Neuronal stem cell (in vitro differentiated cells): Measurements from ENCODE around the gene NUDT3.

Experiments used
- DNase-seq: peaks from one replicate; pipeline ENCODE4 v3.0.0-alpha.2; 2013; ENCODE audit warnings: low spot score
- H2AFZ ChIP-seq: one replicate; pipeline ENCODE4 v1.6.1; 2013; ENCODE audit warnings: mild to moderate bottlenecking, low read length, inconsistent platforms
- H2AK5ac ChIP-seq: 2 replicates; pipeline ENCODE4 v1.6.1; 2013; ENCODE audit warnings: low read depth, mild to moderate bottlenecking, inconsistent platforms, low read length, moderate library complexity, mixed read lengths
- H2BK120ac ChIP-seq: 2 replicates; pipeline ENCODE4 v1.6.1; 2013; ENCODE audit warnings: low read depth, mild to moderate bottlenecking, inconsistent platforms, low read length, moderate library complexity, mixed read lengths
- H2BK12ac ChIP-seq: one replicate; pipeline ENCODE4 v1.6.1; 2013; ENCODE audit warnings: low read length, inconsistent platforms
- H2BK15ac ChIP-seq: 2 replicates; pipeline ENCODE4 v1.6.1; 2013; ENCODE audit warnings: mild to moderate bottlenecking, low read length, inconsistent platforms, mixed read lengths
- H2BK5ac ChIP-seq: one replicate; pipeline ENCODE4 v1.6.1; 2013; ENCODE audit warnings: inconsistent platforms, mild to moderate bottlenecking, low read length, moderate library complexity
- H3K14ac ChIP-seq: one replicate; pipeline ENCODE4 v1.6.1; 2013; ENCODE audit warnings: low read length, inconsistent platforms
- H3K18ac ChIP-seq: 2 replicates; pipeline ENCODE4 v1.6.1; 2013; ENCODE audit warnings: low read length, inconsistent platforms
- H3K23ac ChIP-seq: 2 replicates; pipeline ENCODE4 v1.6.1; 2013; ENCODE audit warnings: low read depth, mild to moderate bottlenecking, mixed read lengths, low read length, inconsistent platforms; ENCODE audit not compliant: poor library complexity
- H3K27ac ChIP-seq: replicated peaks from 3 replicates; pipeline ENCODE4 v1.5.1; 2013; ENCODE audit warnings: low read length, inconsistent platforms
- H3K27me3 ChIP-seq, 3 experiments: 2 replicates each; pipeline ENCODE4 v1.6.1; 2013; ENCODE audit warnings: low read length in 3 of 3, mild to moderate bottlenecking in 2 of 3, inconsistent platforms in 1 of 3, low read depth in 1 of 3, mixed read lengths in 1 of 3, moderate library complexity in 1 of 3; ENCODE audit not compliant: control insufficient read depth in 3 of 3, insufficient read depth in 3 of 3
- H3K36me3 ChIP-seq, 2 donors: replicated peaks in 1 of 2; 2 replicates each; pipeline ENCODE4 v1.6.1; 2013; ENCODE audit warnings: low read length in 2 of 2; ENCODE audit not compliant: control insufficient read depth in 2 of 2, insufficient read depth in 2 of 2
- H3K4ac ChIP-seq: 2 replicates; pipeline ENCODE4 v1.6.1; 2013; ENCODE audit warnings: inconsistent platforms, mild to moderate bottlenecking, low read length, moderate library complexity
- H3K4me1 ChIP-seq, 2 donors: 1 replicate in 1 of 2; 2 replicates in 1 of 2; pipeline ENCODE4 v1.6.1; 2013; ENCODE audit warnings: low read length in 2 of 2, low read depth in 1 of 2; ENCODE audit not compliant: control insufficient read depth in 2 of 2, insufficient read depth in 1 of 2
- H3K4me2 ChIP-seq: one replicate; pipeline ENCODE4 v1.6.1; 2013; ENCODE audit warnings: mild to moderate bottlenecking, low read length, inconsistent platforms; ENCODE audit not compliant: insufficient read depth, poor library complexity, severe bottlenecking
- H3K4me3 ChIP-seq, 2 donors: 2 replicates each; pipeline ENCODE4 v1.5.1; 2013; ENCODE audit warnings: low read length in 2 of 2, mild to moderate bottlenecking in 2 of 2, inconsistent platforms in 1 of 2, moderate library complexity in 1 of 2
- H3K79me1 ChIP-seq: one replicate; pipeline ENCODE4 v1.6.1; 2013; ENCODE audit warnings: low read depth, mild to moderate bottlenecking, inconsistent platforms, low read length, moderate library complexity
- H3K9ac ChIP-seq: one replicate; pipeline ENCODE4 v1.6.1; 2013; ENCODE audit warnings: mild to moderate bottlenecking, low read depth, low read length, inconsistent platforms; ENCODE audit not compliant: poor library complexity
- H3K9me3 ChIP-seq, 2 donors: replicated peaks in 1 of 2; 2 replicates each; pipeline versions ENCODE3 to v1.6.1; 2013; ENCODE audit warnings: low read length in 2 of 2, mild to moderate bottlenecking in 2 of 2, inconsistent platforms in 1 of 2, low read depth in 1 of 2, mixed read lengths in 1 of 2, moderate library complexity in 1 of 2; ENCODE audit not compliant: control insufficient read depth in 2 of 2, insufficient read depth in 1 of 2
- H4K8ac ChIP-seq: one replicate; pipeline ENCODE4 v1.6.1; 2013; ENCODE audit warnings: low read depth, mild to moderate bottlenecking, inconsistent platforms, low read length, moderate library complexity
- H4K91ac ChIP-seq: one replicate; pipeline ENCODE4 v1.6.1; 2013; ENCODE audit warnings: low read length, low read depth, mild to moderate bottlenecking, inconsistent platforms; ENCODE audit not compliant: poor library complexity
- WGBS, 2 donors: extraction: QIAGEN DNeasy Blood & Tissue Kit; methylation state at CpG; one replicate each; pipeline ENCODE4 v1.1.7; 2013; ENCODE audit warnings: missing lambda C conversion rate in 2 of 2, mixed read lengths in 1 of 2; ENCODE audit not compliant: insufficient read length in 2 of 2, insufficient replicate concordance in 1 of 2; ENCODE audit errors: extremely low coverage in 2 of 2; 5-methylcytosine and 5-hydroxymethylcytosine counted together

NUDT3 gene

GRCh38 chr6:34237722-34238584 lies 154.5 kb downstream of the NUDT3 start:
- Histone ChIP-seq H2BK5ac (peak overlapping the region; percentile 66), H2AK5ac (peak overlapping the region; percentile 88), H3K9me3 (no peaks in the 10 kb centered on the region), H4K91ac (no peak overlapping the region), H3K14ac (peak overlapping the region; percentile 33), H4K8ac (no peak overlapping the region), H3K4ac (peak overlapping the region; percentile 84), H3K9ac (peak overlapping the region; percentile 94), H3K36me3 (peaks cover 23 to 43% of the 10 kb centered on the region in 2 donors), H2BK120ac (no peak overlapping the region), H2AFZ (peak overlapping the region; percentile 92), H3K18ac (peak overlapping the region; percentile 95), H3K79me1 (peaks cover 5% of the 10 kb centered on the region), H2BK15ac (no peak overlapping the region), H3K4me2 (peak overlapping the region; percentile 71), H3K4me3 (peak overlapping the region; percentile 85 to 91), H3K23ac (peak overlapping the region; percentile 6), H2BK12ac (peak overlapping the region; percentile 36), H3K4me1 (peaks cover 2 to 19% of the 10 kb centered on the region in 2 donors), H3K27me3 (no peaks in the 10 kb centered on the region), H3K27ac (peak overlapping the region; percentile 69)
- no peak for DNase-seq
- no CpG with 5 or more reads among the region's 64 CpGs for WGBS, 2 donors

DNA sequence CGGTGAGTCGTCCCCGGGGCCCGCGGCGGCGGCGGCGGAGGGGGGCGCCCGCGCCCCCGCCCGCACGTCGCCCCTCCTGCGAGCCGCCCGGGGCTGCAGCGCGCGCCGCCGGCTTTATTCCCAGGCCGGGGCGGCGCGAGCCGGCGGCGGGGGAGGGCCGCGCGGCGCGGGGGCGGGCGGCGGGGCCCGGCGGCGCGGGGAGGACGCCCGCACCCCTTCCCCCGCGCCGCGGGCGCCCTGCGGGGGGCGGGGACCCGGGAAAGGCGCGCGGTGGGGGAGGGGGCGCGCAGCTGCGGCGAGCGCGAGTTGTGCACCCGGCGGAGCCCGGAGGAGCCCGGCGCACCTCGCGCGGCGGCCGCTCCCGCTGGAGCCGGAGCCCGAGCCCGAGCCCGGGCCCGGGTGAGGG lies 155.2 kb downstream of the NUDT3 start:
- peak overlapping the region; percentile 88 for H2AK5ac ChIP-seq
- H3K36me3 ChIP-seq, result peaks cover 17 to 36% of the 10 kb centered on the region in 2 donors
- H2BK120ac ChIP-seq, result no peak overlapping the region
- H3K4me2 ChIP-seq, result no peak overlapping the region
- H3K23ac ChIP-seq, result peak overlapping the region; percentile 38
- DNase-seq, result no peak
- peak overlapping the region; percentile 33 for H3K14ac ChIP-seq
- H3K18ac ChIP-seq, result peak overlapping the region; percentile 97
- peak overlapping the region; percentile 69 for H3K27ac ChIP-seq
- H3K4me3 ChIP-seq, result peak overlapping the region; percentile 85 to 91
- H3K4ac ChIP-seq, result peak overlapping the region; percentile 84
- no peak overlapping the region for H2BK15ac ChIP-seq
- H4K8ac ChIP-seq, result no peak overlapping the region
- no peaks in the 10 kb centered on the region for H3K27me3 ChIP-seq
- H2BK5ac ChIP-seq, result peak overlapping the region; percentile 66
- no CpG with 5 or more reads among the region's 78 CpGs for WGBS, 2 donors
- H3K4me1 ChIP-seq, result peaks cover 2 to 19% of the 10 kb centered on the region in 2 donors
- peak overlapping the region; percentile 92 for H2AFZ ChIP-seq
- peaks cover 5% of the 10 kb centered on the region for H3K79me1 ChIP-seq
- H2BK12ac ChIP-seq, result no peak overlapping the region
- no peak overlapping the region for H4K91ac ChIP-seq
- peak overlapping the region; percentile 94 for H3K9ac ChIP-seq
- no peaks in the 10 kb centered on the region for H3K9me3 ChIP-seq

DNA sequence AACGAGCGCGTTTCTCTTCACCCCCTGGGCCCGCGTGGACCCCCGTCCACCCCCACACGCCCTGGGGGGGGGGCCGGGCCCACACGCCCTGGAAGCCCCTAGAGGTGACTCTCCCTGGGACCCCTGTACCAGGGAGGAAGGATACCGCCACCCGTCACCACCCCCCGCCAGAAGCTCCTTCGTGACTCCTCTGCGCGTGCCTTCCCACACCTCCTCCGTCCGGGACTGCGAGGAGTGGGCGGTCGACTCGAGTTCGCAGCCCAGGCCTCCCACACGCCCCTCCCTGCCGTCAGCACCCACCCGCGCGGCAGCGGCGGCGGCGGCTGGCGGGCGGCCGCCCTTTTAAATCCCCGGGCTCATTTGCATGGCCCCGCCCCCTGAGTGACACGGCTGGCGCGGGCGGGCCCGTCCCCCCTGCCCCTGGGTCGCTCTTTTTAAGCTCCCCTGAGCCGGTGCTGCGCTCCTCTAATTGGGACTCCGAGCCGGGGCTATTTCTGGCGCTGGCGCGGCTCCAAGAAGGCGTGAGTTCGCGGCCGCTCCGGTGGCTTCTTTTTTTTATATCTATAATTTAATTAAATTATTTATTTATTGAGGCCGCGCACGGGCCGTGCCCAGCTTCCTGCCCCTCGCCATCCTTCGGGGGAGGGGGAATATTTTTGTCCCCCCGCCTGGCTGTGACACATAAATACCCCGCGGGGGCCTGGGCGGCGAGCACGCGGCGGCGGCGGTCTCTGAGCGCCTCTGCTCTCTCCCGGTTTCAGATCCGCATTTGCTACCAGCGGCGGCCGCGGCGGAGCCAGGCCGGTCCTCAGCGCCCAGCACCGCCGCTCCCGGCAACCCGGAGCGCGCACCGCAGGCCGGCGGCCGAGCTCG lies 155.8 kb downstream of the NUDT3 start, which contains the start of gene HMGA1:
Gene HMGA1 (plus strand): TSS at position 431 of the 873 bp plus-strand sequence. CDS start 3,908 bp downstream, outside the sequence.
- Histone ChIP-seq H2BK12ac (no peak within 1 kb of the TSS), H3K4me1 (peaks cover 2 to 19% of the 10 kb centered on the region in 2 donors), H2BK5ac (peak within 1 kb of the TSS; percentile 66), H3K27me3 (no peaks in the 10 kb centered on the region), H3K23ac (peak within 1 kb of the TSS; percentile 100), H4K8ac (no peak within 1 kb of the TSS), H2BK120ac (peak within 1 kb of the TSS; percentile 14), H3K18ac (peak within 1 kb of the TSS; percentile 98), H4K91ac (no peak within 1 kb of the TSS), H2AK5ac (peak within 1 kb of the TSS; percentile 88), H3K36me3 (peaks cover 11 to 30% of the 10 kb centered on the region in 2 donors), H3K4ac (peak within 1 kb of the TSS; percentile 84), H2BK15ac (no peak within 1 kb of the TSS), H3K79me1 (peaks cover 5% of the 10 kb centered on the region), H3K4me2 (peak within 1 kb of the TSS; percentile 72), H3K9me3 (no peaks in the 10 kb centered on the region), H2AFZ (peak within 1 kb of the TSS; percentile 92), H3K4me3 (peak within 1 kb of the TSS; percentile 85 to 91), H3K9ac (peak within 1 kb of the TSS; percentile 100), H3K14ac (peak within 1 kb of the TSS; percentile 72), H3K27ac (peak within 1 kb of the TSS; percentile 94)
- peak; percentile 91 for DNase-seq
- no CpG with 5 or more reads among the region's 91 CpGs for WGBS, 2 donors
